Measurements from ENCODE around the gene SIM2.

Gene SIM2

DNA sequence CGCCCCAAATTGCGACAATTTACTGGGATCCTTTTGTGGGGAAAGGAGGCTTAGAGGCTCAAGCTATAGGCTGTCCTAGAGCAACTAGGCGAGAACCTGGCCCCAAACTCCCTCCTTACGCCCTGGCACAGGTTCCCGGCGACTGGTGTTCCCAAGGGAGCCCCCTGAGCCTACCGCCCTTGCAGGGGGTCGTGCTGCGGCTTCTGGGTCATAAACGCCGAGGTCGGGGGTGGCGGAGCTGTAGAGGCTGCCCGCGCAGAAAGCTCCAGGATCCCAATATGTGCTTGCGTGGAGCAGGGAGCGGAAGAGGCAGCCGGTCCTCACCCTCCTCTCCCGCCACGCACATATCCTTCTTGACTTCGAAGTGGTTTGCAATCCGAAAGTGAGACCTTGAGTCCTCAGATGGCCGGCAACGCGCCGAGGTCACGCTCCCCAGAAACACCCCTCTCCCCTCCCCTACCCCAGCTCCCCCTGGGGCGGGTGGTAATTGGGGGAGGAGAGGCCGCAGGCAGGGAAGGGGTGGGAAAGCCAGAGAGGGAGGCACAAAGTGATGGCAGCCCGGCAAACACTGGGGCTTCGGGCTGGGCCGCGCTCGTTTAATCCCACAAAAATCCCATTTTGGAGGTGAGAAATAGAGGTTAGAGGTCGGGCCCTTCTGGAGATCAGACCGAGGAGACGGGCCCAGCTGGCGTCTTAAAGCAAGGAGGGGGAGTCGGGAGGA is 6.2 kb downstream of the SIM2 start:
- TF ChIP-seq, protein P1, sequence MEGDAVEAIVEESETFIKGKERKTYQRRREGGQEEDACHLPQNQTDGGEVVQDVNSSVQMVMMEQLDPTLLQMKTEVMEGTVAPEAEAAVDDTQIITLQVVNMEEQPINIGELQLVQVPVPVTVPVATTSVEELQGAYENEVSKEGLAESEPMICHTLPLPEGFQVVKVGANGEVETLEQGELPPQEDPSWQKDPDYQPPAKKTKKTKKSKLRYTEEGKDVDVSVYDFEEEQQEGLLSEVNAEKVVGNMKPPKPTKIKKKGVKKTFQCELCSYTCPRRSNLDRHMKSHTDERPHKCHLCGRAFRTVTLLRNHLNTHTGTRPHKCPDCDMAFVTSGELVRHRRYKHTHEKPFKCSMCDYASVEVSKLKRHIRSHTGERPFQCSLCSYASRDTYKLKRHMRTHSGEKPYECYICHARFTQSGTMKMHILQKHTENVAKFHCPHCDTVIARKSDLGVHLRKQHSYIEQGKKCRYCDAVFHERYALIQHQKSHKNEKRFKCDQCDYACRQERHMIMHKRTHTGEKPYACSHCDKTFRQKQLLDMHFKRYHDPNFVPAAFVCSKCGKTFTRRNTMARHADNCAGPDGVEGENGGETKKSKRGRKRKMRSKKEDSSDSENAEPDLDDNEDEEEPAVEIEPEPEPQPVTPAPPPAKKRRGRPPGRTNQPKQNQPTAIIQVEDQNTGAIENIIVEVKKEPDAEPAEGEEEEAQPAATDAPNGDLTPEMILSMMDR (IDR thresholded peaks at IDR 0.05; ENCODE audit: borderline replicate concordance, insufficient read depth, low read depth, low read length) = no peak
- H3K4me3 ChIP-seq (ENCODE audit: low read depth, low read length) = no peak overlapping the region

DNA sequence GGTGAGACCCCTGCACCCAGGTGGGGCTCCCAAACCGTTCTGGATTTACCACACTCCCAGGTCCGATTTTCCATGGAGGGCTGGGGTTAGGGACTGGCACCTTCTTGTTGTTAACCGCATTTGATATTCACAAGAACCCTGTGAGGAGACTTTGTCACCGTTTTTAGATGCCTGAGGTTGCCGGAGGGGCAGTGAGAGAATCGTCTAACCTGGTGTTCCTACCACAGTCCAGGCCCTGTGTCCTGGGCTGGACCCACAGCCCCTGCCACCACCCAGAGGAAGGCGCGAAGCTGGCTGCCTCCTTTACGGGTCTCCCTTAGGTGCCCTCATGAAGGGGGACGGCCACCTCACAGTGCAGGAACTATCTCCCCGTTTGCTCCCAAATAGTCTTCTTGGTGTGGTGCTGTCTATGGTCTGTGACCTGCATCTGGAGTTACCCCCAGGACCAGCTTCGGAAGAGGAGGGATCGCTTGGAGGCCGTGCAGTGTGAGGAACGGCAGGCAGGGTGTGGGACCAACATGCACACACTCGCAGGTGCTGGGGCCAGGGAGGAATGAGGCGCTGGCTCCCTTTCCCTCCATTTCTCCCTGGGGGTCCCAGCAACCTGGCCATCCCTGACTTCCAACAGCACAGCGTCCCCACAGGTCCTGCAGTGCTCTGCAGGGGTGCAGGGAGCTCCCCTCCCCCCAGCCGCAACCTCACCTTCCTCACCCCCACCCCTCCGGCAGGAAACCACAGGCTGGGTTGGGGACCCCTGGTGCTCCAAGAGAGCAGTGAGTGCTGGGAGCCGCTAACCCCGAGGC is 7.0 kb downstream of the SIM2 start:
- H3K4me3 ChIP-seq (ENCODE audit: low read depth, low read length) = no peak overlapping the region
- TF ChIP-seq, protein P1 (IDR thresholded peaks at IDR 0.05; ENCODE audit: borderline replicate concordance, insufficient read depth, low read depth, low read length) = peak; percentile 47

DNA sequence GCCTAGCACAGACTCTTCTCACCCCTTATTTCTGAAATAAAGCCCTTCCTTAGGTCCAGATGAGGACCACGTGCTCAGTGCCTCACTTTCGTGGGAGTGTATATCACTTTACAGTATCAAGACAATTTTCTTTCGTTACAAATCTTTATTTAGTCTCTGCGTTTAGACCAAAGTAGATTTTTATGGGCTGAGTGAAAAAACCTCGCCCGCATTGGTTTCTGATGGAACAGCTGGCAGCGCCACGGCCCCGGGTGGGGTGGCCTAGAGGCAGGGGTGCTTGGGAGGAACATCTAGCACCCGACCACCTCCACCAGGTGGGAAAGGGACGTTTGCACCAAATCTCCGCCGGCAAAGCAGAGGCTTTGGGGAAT is 7.6 kb downstream of the SIM2 start:
- no peak overlapping the region for H3K4me3 ChIP-seq (ENCODE audit: low read depth, low read length)
- TF ChIP-seq, protein P1 (IDR thresholded peaks at IDR 0.05; ENCODE audit: borderline replicate concordance, insufficient read depth, low read depth, low read length) = no peak

DNA sequence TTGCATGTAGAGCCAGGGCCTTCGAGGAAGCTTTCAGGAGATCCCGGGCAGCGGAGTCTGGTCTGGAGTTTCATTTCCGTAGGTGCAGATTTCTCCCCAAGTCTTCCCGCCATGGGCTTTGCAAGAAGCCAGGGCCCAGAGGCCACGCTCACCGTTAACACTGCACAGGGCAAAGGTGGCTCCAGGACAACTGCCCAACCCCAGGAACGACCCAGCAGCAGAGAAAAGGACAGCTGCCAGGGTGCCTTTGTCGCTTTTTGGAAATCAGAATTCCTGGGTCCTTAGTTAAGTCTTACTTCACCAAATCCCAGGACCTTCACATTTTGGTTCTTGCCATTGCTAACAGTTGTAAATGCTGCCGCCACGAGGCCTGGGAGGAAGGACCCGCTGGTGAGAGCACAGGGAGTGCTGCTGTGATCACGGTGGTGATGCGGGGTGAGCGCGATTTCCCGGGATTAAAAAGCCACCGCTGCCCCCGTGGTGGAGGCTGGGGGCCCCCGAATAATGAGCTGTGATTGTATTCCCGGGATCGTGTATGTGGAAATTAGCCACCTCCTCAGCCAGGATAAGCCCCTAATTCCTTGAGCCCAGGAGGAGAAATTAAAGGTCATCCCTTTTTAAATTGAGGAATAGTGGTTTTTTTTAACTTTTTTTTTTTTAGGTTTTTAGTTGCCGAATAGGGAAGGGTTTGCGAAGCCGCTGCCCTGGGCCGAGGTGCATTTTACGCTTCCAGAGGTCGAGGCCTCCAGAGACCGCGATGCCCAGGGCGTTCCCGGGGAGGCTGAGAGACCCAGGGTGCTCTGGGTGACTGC is 8.2 kb downstream of the SIM2 start:
- H3K4me3 ChIP-seq (ENCODE audit: low read depth, low read length) = no peak overlapping the region
- TF ChIP-seq, protein P1 (IDR thresholded peaks at IDR 0.05; ENCODE audit: borderline replicate concordance, insufficient read depth, low read depth, low read length) = no peak

DNA sequence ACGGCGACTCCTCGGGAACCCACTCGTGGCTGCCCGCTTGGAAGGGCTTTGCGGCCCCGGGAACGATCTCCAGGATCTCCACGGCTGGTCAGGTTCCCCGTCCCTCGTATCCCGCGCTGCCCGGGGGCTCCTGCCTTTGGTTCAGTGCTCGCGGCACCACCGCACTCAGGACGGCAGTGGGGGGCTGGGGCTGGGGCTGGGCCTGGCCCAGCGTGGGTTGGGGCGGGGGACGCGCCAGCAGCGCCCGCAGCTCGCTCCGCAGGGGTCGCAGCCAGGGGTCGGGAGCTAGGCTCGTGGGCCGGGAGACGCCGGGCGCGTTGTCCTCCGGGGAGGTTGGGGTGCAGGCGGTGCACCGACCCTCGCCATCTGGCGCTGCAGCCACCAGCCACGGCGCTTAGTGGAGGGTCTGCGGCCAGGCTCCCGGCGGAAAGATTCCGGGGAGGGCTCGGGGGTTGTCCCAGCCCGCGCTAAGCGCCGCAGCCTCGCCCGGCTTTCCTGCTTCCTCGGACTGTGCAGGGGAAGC is 8.9 kb downstream of the SIM2 start:
- TF ChIP-seq, protein P1 (IDR thresholded peaks at IDR 0.05; ENCODE audit: borderline replicate concordance, insufficient read depth, low read depth, low read length) = no peak
- no peak overlapping the region for H3K4me3 ChIP-seq (ENCODE audit: low read depth, low read length)

DNA sequence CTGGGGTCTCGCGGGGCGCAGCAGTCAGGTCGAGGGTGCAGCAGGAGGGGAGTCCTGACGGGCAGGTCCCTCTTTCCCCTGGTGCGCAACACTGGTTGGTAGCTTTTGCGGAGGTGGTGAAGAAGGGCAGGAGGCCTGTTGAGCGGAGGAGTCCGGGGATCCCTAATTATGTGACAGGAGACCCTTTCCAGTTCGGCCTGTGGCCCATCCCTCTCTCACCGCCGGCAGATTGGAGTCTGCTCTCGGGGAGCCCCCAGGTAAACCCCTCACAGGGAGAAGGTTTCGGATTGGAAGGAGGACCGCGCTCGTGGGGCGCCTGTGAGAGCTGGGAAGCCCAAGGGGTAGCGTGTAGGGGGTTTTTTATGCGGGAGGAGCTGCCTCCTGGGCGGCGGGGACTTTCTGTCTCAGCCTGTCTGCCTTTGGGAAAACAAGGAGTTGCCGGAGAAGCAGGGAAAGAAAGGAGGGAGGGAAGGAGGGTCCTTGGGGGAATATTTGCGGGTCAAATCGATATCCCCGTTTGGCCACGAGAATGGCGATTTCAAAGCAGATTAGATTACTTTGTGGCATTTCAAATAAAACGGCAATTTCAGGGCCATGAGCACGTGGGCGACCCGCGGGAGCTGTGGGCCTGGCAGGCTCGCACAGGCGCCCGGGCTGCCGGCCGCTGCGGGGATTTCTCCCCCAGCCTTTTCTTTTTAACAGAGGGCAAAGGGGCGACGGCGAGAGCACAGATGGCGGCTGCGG is 9.5 kb downstream of the SIM2 start:
- no peak overlapping the region for H3K4me3 ChIP-seq (ENCODE audit: low read depth, low read length)
- TF ChIP-seq, protein P1 (IDR thresholded peaks at IDR 0.05; ENCODE audit: borderline replicate concordance, insufficient read depth, low read depth, low read length) = no peak

Measured in GM12875 (cell line).